Tibial nerve (tissue), 4 donors: Measurements from ENCODE around the gene AGBL3. TPM values are rescaled to one million over a fixed set of nuclear protein-coding genes. Genes with fewer than 3 reads are reported as not detected.

Source experiments
- DNase-seq, 2 donors: peaks; one replicate each; pipeline ENCODE4 v3.0.0-alpha.2; 2019; ENCODE audit warnings: low spot score in 2 of 2
- H3K27ac ChIP-seq, 4 donors: fragments of 200-600 bp; sonication (generic) in 3 of 4; one replicate each; pipeline ENCODE4 v1.5.1; 2017 to 2019; ENCODE audit warnings: mild to moderate bottlenecking in 1 of 4
- H3K27me3 ChIP-seq, 2 donors: fragments of 200-600 bp; sonication (generic) in 1 of 2; one replicate each; pipeline versions ENCODE4 v1.5.1 to v1.6.0; 2017 to 2019
- H3K36me3 ChIP-seq, 3 donors: fragments of 200-600 bp; sonication (generic); one replicate each; pipeline ENCODE4 v1.5.1; 2018 to 2019
- H3K4me1 ChIP-seq, 4 donors: fragments of 200-600 bp; sonication (generic) in 3 of 4; one replicate each; pipeline ENCODE4 v1.5.1; 2017 to 2019
- H3K4me3 ChIP-seq, 4 donors: fragments of 200-600 bp; sonication (generic) in 3 of 4; one replicate each; pipeline ENCODE4 v1.5.1; 2017 to 2019; ENCODE audit warnings: mild to moderate bottlenecking in 1 of 4, moderate library complexity in 1 of 4
- H3K9me3 ChIP-seq, 4 donors: fragments of 200-600 bp; sonication (generic) in 3 of 4; one replicate each; pipeline ENCODE4 v1.5.1; 2017 to 2019
- EP300 ChIP-seq, 2 donors: sonication (generic); formaldehyde crosslinking; IDR thresholded peaks; one replicate each; pipeline ENCODE4 v1.6.1; 2017; ENCODE audit warnings: antibody characterized with exemption in 2 of 2, mild to moderate bottlenecking in 1 of 2
- POLR2A ChIP-seq, 2 donors: fragments of 450-650 bp; IDR thresholded peaks; one replicate each; pipeline ENCODE4 v1.6.1; 2017; ENCODE audit warnings: antibody characterized with exemption in 2 of 2, mild to moderate bottlenecking in 2 of 2, moderate library complexity in 2 of 2
- WGBS, 2 donors: methylation state at CpG; one replicate each; pipeline ENCODE4 v1.1.5; 2018; 5-methylcytosine and 5-hydroxymethylcytosine counted together
- total RNA-seq, 4 donors: library from RNA; depleted of rRNA; stranded (reverse); fragments of >200 nt; gene quantifications; one replicate each; pipeline ENCODE4 v1.1.0, GENCODE V29; 2016
- TF ChIP-seq, protein P1 (sequence below), 5 experiments: fragments of 200-600 bp in 3 of 5; fragments of 450-650 bp in 2 of 5; sonication (generic) in 3 of 5; IDR thresholded peaks; one replicate each; pipeline ENCODE4 v1.5.1; 2016 to 2019; ENCODE audit warnings: antibody characterized with exemption in 5 of 5, mild to moderate bottlenecking in 3 of 5, moderate library complexity in 2 of 5

AGBL3 gene
- total RNA-seq, 4 donors from 2014 or later = 1.3 to 3.1 (median 1.9) TPM

DNA sequence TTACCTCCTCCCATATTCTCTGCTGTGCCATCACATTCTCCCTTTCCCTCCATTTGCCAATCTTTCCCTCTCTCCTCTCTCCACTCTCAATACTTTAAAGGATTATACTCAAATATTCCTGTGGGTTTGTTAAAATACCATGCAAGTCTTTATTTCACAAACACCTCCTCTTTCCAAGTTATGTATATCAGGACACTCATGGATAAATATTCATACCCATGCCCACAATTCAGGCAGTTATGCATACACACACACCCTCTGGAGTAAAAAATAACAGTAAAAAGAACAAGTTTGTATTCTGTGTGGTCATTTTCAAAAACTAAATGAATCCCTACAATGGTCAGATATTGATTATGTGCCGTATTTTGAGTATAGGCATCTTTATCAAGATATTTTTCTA is 88.2 kb downstream of the AGBL3 start:
- H3K9me3 ChIP-seq = no peaks in the 10 kb centered on the region
- H3K27ac ChIP-seq = no peak overlapping the region
- no peaks in the 10 kb centered on the region for H3K4me1 ChIP-seq
- no peak for DNase-seq
- H3K27me3 ChIP-seq = no peaks in the 10 kb centered on the region
- no peaks in the 10 kb centered on the region for H3K36me3 ChIP-seq
- no peak overlapping the region for H3K4me3 ChIP-seq
- TF ChIP-seq EP300 (IDR thresholded peaks at IDR 0.05) (no peak), POLR2A (IDR thresholded peaks at IDR 0.05) (no peak)
- TF ChIP-seq, protein P1, sequence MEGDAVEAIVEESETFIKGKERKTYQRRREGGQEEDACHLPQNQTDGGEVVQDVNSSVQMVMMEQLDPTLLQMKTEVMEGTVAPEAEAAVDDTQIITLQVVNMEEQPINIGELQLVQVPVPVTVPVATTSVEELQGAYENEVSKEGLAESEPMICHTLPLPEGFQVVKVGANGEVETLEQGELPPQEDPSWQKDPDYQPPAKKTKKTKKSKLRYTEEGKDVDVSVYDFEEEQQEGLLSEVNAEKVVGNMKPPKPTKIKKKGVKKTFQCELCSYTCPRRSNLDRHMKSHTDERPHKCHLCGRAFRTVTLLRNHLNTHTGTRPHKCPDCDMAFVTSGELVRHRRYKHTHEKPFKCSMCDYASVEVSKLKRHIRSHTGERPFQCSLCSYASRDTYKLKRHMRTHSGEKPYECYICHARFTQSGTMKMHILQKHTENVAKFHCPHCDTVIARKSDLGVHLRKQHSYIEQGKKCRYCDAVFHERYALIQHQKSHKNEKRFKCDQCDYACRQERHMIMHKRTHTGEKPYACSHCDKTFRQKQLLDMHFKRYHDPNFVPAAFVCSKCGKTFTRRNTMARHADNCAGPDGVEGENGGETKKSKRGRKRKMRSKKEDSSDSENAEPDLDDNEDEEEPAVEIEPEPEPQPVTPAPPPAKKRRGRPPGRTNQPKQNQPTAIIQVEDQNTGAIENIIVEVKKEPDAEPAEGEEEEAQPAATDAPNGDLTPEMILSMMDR (IDR thresholded peaks at IDR 0.05) = no peak
- WGBS, 2 donors = 54 to 96% methylated on average over 1 of the region's 1 CpG

DNA sequence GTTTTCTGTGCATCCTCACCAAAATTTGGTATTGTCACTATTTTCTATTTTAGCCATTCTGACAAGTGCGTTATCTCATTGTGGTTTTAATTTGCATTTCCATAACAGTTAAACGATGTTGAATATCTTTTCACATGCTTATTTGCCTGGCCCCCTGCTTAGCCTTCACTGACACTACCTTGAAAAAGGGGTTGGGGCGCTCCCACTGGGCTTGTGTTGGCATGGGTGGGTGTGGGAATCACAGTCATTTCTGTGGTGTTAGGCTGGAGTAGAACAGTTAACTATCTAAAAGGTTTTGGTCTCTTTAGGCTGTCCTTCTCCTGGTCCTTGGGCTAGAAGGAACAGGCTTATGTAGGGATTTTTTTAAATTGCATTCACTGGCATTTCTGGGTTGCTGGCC is 89.4 kb downstream of the AGBL3 start:
- 69 to 73% methylated on average over 3 of the region's 3 CpGs for WGBS, 2 donors
- no peak for DNase-seq
- no peaks in the 10 kb centered on the region for H3K36me3 ChIP-seq
- no peaks in the 10 kb centered on the region for H3K27me3 ChIP-seq
- TF ChIP-seq EP300 (IDR thresholded peaks at IDR 0.05) (no peak), POLR2A (IDR thresholded peaks at IDR 0.05) (no peak)
- TF ChIP-seq, protein P1 (IDR thresholded peaks at IDR 0.05) = no peak
- H3K9me3 ChIP-seq = no peaks in the 10 kb centered on the region
- H3K4me3 ChIP-seq = no peak overlapping the region
- H3K27ac ChIP-seq = no peak overlapping the region
- H3K4me1 ChIP-seq = no peaks in the 10 kb centered on the region

DNA sequence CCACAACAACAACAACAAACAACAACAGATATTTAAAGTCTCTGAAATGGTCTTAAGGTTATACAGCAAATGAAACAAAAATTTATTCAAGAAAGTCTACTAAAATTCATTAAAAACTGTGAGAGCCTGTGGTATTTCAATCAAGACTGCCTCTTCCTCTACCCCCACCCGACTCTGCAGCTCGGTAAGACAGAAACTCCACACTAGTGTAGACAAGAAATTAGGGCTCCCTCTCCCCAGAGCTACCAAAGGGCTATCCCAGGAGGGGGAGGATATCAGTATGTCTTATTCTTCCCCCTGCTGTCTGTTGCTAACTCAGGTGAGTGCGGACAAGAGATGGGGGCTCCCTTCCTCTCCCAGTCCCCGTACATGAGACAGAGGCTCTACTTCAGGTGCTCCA is 90.6 kb downstream of the AGBL3 start:
- no peak for DNase-seq
- Histone ChIP-seq H3K36me3 (no peaks in the 10 kb centered on the region), H3K27ac (no peak overlapping the region), H3K9me3 (no peaks in the 10 kb centered on the region), H3K4me3 (no peak overlapping the region), H3K27me3 (no peaks in the 10 kb centered on the region), H3K4me1 (no peaks in the 10 kb centered on the region)
- TF ChIP-seq, protein P1 (IDR thresholded peaks at IDR 0.05) = no peak
- WGBS, 2 donors = 87 to 90% methylated on average over 4 of the region's 4 CpGs

DNA sequence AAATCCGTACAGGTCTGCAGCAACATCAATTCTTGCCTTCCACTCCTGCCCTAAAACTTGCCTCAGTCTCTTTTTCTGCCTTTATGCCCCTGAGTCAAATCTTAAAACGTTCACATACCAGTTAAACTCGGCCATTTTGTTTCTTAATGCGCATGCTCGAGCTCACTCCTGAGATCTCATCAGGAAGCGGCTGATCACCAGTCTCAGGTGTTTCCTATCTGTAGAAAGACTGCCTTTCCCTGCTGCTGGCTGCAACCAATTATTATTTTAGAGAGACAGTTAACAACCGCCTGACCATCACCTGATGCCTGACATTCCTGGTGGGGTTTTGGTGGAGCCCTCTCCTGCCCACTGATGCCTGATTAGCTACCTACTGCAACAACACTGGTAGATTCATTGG is 91.3 kb downstream of the AGBL3 start:
- no peak for DNase-seq

DNA sequence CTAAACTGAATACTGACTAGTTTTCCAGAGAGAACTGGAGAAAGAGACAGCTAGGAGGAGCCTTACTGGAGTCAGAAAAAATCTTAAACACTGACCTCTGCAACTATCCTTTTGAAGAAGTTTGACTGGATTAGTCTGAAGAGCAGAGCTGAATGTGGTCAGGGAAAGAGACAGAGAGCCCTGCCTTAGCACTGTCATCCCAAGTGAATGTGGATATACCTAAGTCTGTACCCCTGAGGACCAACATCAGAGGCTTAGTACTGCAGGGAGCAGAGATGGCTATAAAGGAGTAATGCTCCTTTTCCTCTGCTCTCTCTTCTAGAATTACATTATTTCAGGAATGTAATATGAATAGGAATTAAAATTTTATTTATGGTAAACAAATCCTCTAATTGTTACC is 91.7 kb downstream of the AGBL3 start:
- Histone ChIP-seq H3K4me3 (no peak overlapping the region), H3K4me1 (no peaks in the 10 kb centered on the region), H3K9me3 (no peaks in the 10 kb centered on the region), H3K27ac (no peak overlapping the region), H3K36me3 (no peaks in the 10 kb centered on the region), H3K27me3 (no peaks in the 10 kb centered on the region)
- no peak for DNase-seq
- no peak for TF ChIP-seq POLR2A (IDR thresholded peaks at IDR 0.05)

More for the DNA sequence above, 91.3 kb downstream of the AGBL3 start:
- no peaks in the 10 kb centered on the region for H3K4me1 ChIP-seq
- 78 to 79% methylated on average over 7 of the region's 7 CpGs for WGBS, 2 donors
- no peaks in the 10 kb centered on the region for H3K27me3 ChIP-seq
- H3K4me3 ChIP-seq = no peak overlapping the region
- no peak for TF ChIP-seq POLR2A (IDR thresholded peaks at IDR 0.05)
- TF ChIP-seq, protein P1 (IDR thresholded peaks at IDR 0.05) = no peak
- TF ChIP-seq EP300 (IDR thresholded peaks at IDR 0.05) = no peak
- H3K36me3 ChIP-seq = no peaks in the 10 kb centered on the region
- no peaks in the 10 kb centered on the region for H3K9me3 ChIP-seq
- no peak overlapping the region for H3K27ac ChIP-seq

DNA sequence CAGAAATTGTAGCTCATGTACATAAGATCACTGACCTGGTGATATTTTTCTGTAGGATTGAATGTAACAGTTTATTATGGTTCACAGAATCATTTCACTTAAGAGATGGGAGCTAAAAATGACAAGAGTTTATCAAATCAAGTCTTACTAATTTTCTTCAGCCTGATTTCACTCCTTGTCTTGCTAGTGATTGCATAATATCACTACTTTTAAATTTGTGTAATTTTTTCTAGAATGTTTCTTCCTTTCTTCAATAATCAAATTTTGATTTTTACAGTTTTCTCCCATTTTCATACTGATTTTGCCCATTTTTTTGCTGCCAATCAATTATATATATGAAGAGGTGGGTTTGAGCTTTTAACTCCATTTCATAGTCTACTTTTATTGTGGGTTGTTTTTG is 92.8 kb downstream of the AGBL3 start:
- Histone ChIP-seq H3K27me3 (no peaks in the 10 kb centered on the region), H3K4me3 (no peak overlapping the region), H3K36me3 (no peaks in the 10 kb centered on the region), H3K27ac (no peak overlapping the region), H3K9me3 (no peaks in the 10 kb centered on the region), H3K4me1 (no peaks in the 10 kb centered on the region)
- no peak for DNase-seq
- TF ChIP-seq, protein P1 (IDR thresholded peaks at IDR 0.05) = no peak
- TF ChIP-seq POLR2A (IDR thresholded peaks at IDR 0.05) (no peak), EP300 (IDR thresholded peaks at IDR 0.05) (no peak)
